MCF 10A (cell line): ENCODE data around the gene TMEM51. TPM values are rescaled to one million over a fixed set of nuclear protein-coding genes. Genes with fewer than 3 reads are reported as not detected.

Source experiments
- BruUV-seq: library from RNA; stranded (reverse); fragments of 400-500 nt; replicated peaks from 2 replicates; lab custom pipeline; 2021; lab: Mats Ljungman, UMichigan
- CTCF ChIA-PET: fragments of 300-600 bp; sonication (Branson Sonifier 250); formaldehyde crosslinking; extraction: SDS; loops from one replicate; lab custom pipeline; 2021; ENCODE audit warnings: antibody characterized with exemption, inconsistent platforms; lab: Yijun Ruan, JAX
- POLR2A ChIA-PET: fragments of 300-600, 350-650 bp; sonication (Branson Sonifier 250); formaldehyde crosslinking; extraction: SDS; loops from one replicate; lab custom pipeline; 2020; ENCODE audit warnings: antibody characterized with exemption, inconsistent platforms; lab: Yijun Ruan, JAX
- DNase-seq: peaks from one replicate; pipeline ENCODE4 v3.0.0-alpha.2; 2018; ENCODE audit not compliant: unreplicated experiment
- H3K27ac Mint-ChIP-seq: one replicate; pipeline ENCODE4 v1.8.0; 2022; ENCODE audit warnings: mild to moderate bottlenecking, low read depth, mixed read lengths; ENCODE audit not compliant: unreplicated experiment
- H3K27me3 Mint-ChIP-seq: one replicate; pipeline ENCODE4 v1.8.0; 2022; ENCODE audit warnings: mixed read lengths; ENCODE audit not compliant: insufficient read depth, unreplicated experiment
- H3K36me3 Mint-ChIP-seq: one replicate; pipeline ENCODE4 v1.8.0; 2022; ENCODE audit warnings: mild to moderate bottlenecking, moderate library complexity, mixed read lengths; ENCODE audit not compliant: insufficient read depth, unreplicated experiment
- H3K4me1 Mint-ChIP-seq: one replicate; pipeline ENCODE4 v1.8.0; 2022; ENCODE audit warnings: mixed read lengths; ENCODE audit not compliant: insufficient read depth, unreplicated experiment
- H3K4me3 Mint-ChIP-seq: one replicate; pipeline ENCODE4 v1.8.0; 2022; ENCODE audit warnings: mild to moderate bottlenecking, moderate library complexity, mixed read lengths; ENCODE audit not compliant: unreplicated experiment
- H3K9me3 Mint-ChIP-seq: one replicate; pipeline ENCODE4 v1.8.0; 2022; ENCODE audit warnings: mixed read lengths; ENCODE audit not compliant: unreplicated experiment
- CTCF ChIP-seq: fragments of 200-600 bp; IDR thresholded peaks from one replicate; pipeline ENCODE4 v1.8.0; 2022; ENCODE audit warnings: antibody characterized with exemption, mild to moderate bottlenecking; ENCODE audit not compliant: unreplicated experiment
- intact Hi-C: fragments of 100-400 bp; cut with micrococcal nuclease; formaldehyde crosslinking; loops from 2 replicates; pipeline ENCODE4 v1.14.1; 2022
- total RNA-seq: library from RNA; stranded (reverse); gene quantifications from 2 replicates; pipeline ENCODE4 v1.2.3, GENCODE V29; 2022

The TMEM51 gene
- total RNA-seq, 1 experiment from 2014 or later, result 6.4 TPM

GRCh38 chr1:15219280-15220023 is 65.9 kb downstream of the TMEM51 start:
- H3K36me3 Mint-ChIP-seq, result peaks cover 6% of the 10 kb centered on the region

GRCh38 chr1:15220024-15220392 is 66.5 kb downstream of the TMEM51 start:
- H3K4me1 Mint-ChIP-seq, result no peaks in the 10 kb centered on the region
- intact Hi-C loops, result no loop called here
- peaks cover 6% of the 10 kb centered on the region for H3K36me3 Mint-ChIP-seq
- no peak overlapping the region for H3K27ac Mint-ChIP-seq
- no peak overlapping the region for H3K4me3 Mint-ChIP-seq
- H3K27me3 Mint-ChIP-seq, result no peaks in the 10 kb centered on the region
- BruUV-seq, result no TSS peak
- ChIA-PET POLR2A (interaction anchor here (0.8 kb wide), 1 partner anchor 9 kb away, joined by 3 read pairs; no protein-coding TSS in a partner anchor), CTCF (interaction anchor here (0.8 to 2.3 kb wide), 2 partner anchors 18 to 91 kb away, joined by 3 to 5 read pairs; no protein-coding TSS in a partner anchor)
- no peak for DNase-seq
- no peaks in the 10 kb centered on the region for H3K9me3 Mint-ChIP-seq
- TF ChIP-seq CTCF, result no peak

More at GRCh38 chr1:15219280-15220023, 65.9 kb downstream of the TMEM51 start:
- Mint-ChIP-seq H3K27ac (no peak overlapping the region), H3K27me3 (no peaks in the 10 kb centered on the region), H3K4me1 (no peaks in the 10 kb centered on the region), H3K9me3 (no peaks in the 10 kb centered on the region), H3K4me3 (no peak overlapping the region)
- no TSS peak for BruUV-seq
- CTCF ChIA-PET, result interaction anchor here (0.8 to 2.3 kb wide), 2 partner anchors 19 to 91 kb away, joined by 3 to 5 read pairs; no protein-coding TSS in a partner anchor
- no peak for TF ChIP-seq CTCF
- no peak for DNase-seq
- POLR2A ChIA-PET, result interaction anchor here (0.8 kb wide), 1 partner anchor 8 kb away, joined by 3 read pairs; no protein-coding TSS in a partner anchor
- intact Hi-C loops, result no loop called here

GRCh38 chr1:15220825-15221431 is 67.4 kb downstream of the TMEM51 start:
- Mint-ChIP-seq H3K27ac (no peak overlapping the region), H3K27me3 (no peaks in the 10 kb centered on the region), H3K4me3 (no peak overlapping the region), H3K4me1 (no peaks in the 10 kb centered on the region), H3K9me3 (no peaks in the 10 kb centered on the region), H3K36me3 (peaks cover 5% of the 10 kb centered on the region)
- intact Hi-C loops, result no loop called here
- BruUV-seq, result no TSS peak
- TF ChIP-seq CTCF, result no peak
- DNase-seq, result no peak
- ChIA-PET POLR2A (interaction anchor here (0.8 kb wide), 1 partner anchor 42 kb away, joined by 3 read pairs; no protein-coding TSS in a partner anchor), CTCF (interaction anchor here (0.7 to 2.3 kb wide), 3 partner anchors 69 to 92 kb away, joined by 3 to 5 read pairs (median 4); no protein-coding TSS in a partner anchor)
